Thymus (tissue), 11 donors: Measurements from ENCODE around the gene DHDDS. TPM values are rescaled to one million over a fixed set of nuclear protein-coding genes. Genes with fewer than 3 reads are reported as not detected.

Experiments
- DNase-seq, 9 donors: peaks; one replicate each; pipeline ENCODE4 v3.0.0-alpha.2; 2013; ENCODE audit warnings: low spot score in 9 of 9, low read depth in 6 of 9, missing footprints in 1 of 9
- H3K27ac ChIP-seq, 2 donors: one replicate each; pipeline ENCODE4 v1.5.1; 2013; ENCODE audit warnings: control low read depth in 1 of 2, low read depth in 1 of 2, low read length in 1 of 2, mild to moderate bottlenecking in 1 of 2, moderate library complexity in 1 of 2
- H3K27me3 ChIP-seq, 2 donors: one replicate each; pipeline ENCODE4 v1.5.1; 2013; ENCODE audit warnings: low read length in 1 of 2; ENCODE audit not compliant: control insufficient read depth in 2 of 2, insufficient read depth in 1 of 2
- H3K36me3 ChIP-seq, 2 donors: one replicate each; pipeline ENCODE4 v1.5.1; 2013; ENCODE audit warnings: low read length in 1 of 2, mild to moderate bottlenecking in 1 of 2, moderate library complexity in 1 of 2; ENCODE audit not compliant: control insufficient read depth in 2 of 2, insufficient read depth in 2 of 2
- H3K4me1 ChIP-seq, 2 donors: one replicate each; pipeline ENCODE4 v1.5.1; 2013; ENCODE audit warnings: low read length in 2 of 2; ENCODE audit not compliant: control insufficient read depth in 2 of 2, insufficient read depth in 2 of 2
- H3K4me3 ChIP-seq, 2 donors: one replicate each; pipeline ENCODE4 v1.5.1; 2013; ENCODE audit warnings: low read length in 2 of 2, control low read depth in 1 of 2, mild to moderate bottlenecking in 1 of 2
- H3K9me3 ChIP-seq, 2 donors: one replicate each; pipeline ENCODE4 v1.5.1; 2013; ENCODE audit warnings: low read length in 1 of 2, mild to moderate bottlenecking in 1 of 2; ENCODE audit not compliant: control insufficient read depth in 2 of 2, insufficient read depth in 1 of 2
- WGBS: extraction: QIAGEN DNeasy Blood & Tissue Kit; methylation state at CpG from one replicate; pipeline ENCODE4 v1.1.7; 2013; 5-methylcytosine and 5-hydroxymethylcytosine counted together
- polyA plus RNA-seq: library from polyadenylated mRNA; stranded (reverse); fragments of 200-250 nt; gene quantifications from one replicate; pipeline ENCODE4 v1.2.3, GENCODE V29; 2013
- total RNA-seq: library from RNA; stranded (reverse); fragments of 120-200 nt; gene quantifications from one replicate; pipeline ENCODE4 v1.2.4, GENCODE V29; 2013
- donor health status: healthy.

DHDDS gene
- total and polyA plus RNA-seq, 2 donors: 18.4 to 20.3 TPM

GRCh38 chr1:26399034-26399433, 33.1 kb upstream of the DHDDS start:
- Histone ChIP-seq H3K9me3 (no peaks in the 10 kb centered on the region), H3K4me3 (no peak overlapping the region), H3K4me1 (no peaks in the 10 kb centered on the region), H3K27ac (no peak overlapping the region), H3K36me3 (no peaks in the 10 kb centered on the region), H3K27me3 (peaks cover 0 to 7% of the 10 kb centered on the region in 2 donors)
- WGBS: 89% methylated on average over 3 of the region's 3 CpGs
- DNase-seq: no peak

GRCh38 chr1:26401891-26402290, 30.2 kb upstream of the DHDDS start:
- Histone ChIP-seq H3K4me3 (no peak overlapping the region), H3K27ac (no peak overlapping the region), H3K9me3 (no peaks in the 10 kb centered on the region), H3K4me1 (no peaks in the 10 kb centered on the region), H3K27me3 (peaks cover 0 to 12% of the 10 kb centered on the region in 2 donors), H3K36me3 (no peaks in the 10 kb centered on the region)
- no peak for DNase-seq
- WGBS: 88% methylated on average over 3 of the region's 3 CpGs

- Histone ChIP-seq H3K36me3 (no peaks in the 10 kb centered on the region), H3K27ac (no peak overlapping the region), H3K27me3 (peaks cover under 1 to 14% of the 10 kb centered on the region in 2 donors), H3K4me3 (no peak overlapping the region), H3K9me3 (no peaks in the 10 kb centered on the region), H3K4me1 (peaks cover 0 to 1% of the 10 kb centered on the region in 2 donors)
- 44% methylated on average over 4 of the region's 4 CpGs for WGBS
- no peak for DNase-seq
Observed at GRCh38 chr1:26403656-26404055, 28.5 kb upstream of the DHDDS start.

GRCh38 chr1:26404641-26405040, 27.5 kb upstream of the DHDDS start:
- H3K27ac ChIP-seq: no peak overlapping the region
- no peak for DNase-seq
- WGBS: 93% methylated on average over 2 of the region's 2 CpGs
- no peak overlapping the region for H3K4me3 ChIP-seq
- no peaks in the 10 kb centered on the region for H3K36me3 ChIP-seq
- H3K27me3 ChIP-seq: peaks cover 8 to 24% of the 10 kb centered on the region in 2 donors
- peaks cover 6 to 11% of the 10 kb centered on the region in 2 donors for H3K4me1 ChIP-seq
- peaks cover 0 to 4% of the 10 kb centered on the region in 2 donors for H3K9me3 ChIP-seq

GRCh38 chr1:26405281-26405915, 26.7 kb upstream of the DHDDS start:
- no peak for DNase-seq
- Histone ChIP-seq H3K4me1 (peaks cover 6 to 15% of the 10 kb centered on the region in 2 donors), H3K27ac (no peak overlapping the region), H3K4me3 (no peak overlapping the region), H3K9me3 (peaks cover 0 to 4% of the 10 kb centered on the region in 2 donors), H3K27me3 (peaks cover 14 to 31% of the 10 kb centered on the region in 2 donors), H3K36me3 (no peaks in the 10 kb centered on the region)
- 88% methylated on average over 7 of the region's 7 CpGs for WGBS

- 1% methylated on average over 12 of the region's 12 CpGs for WGBS
- Histone ChIP-seq H3K36me3 (no peaks in the 10 kb centered on the region), H3K27me3 (peaks cover 39 to 60% of the 10 kb centered on the region in 2 donors), H3K4me1 (peaks cover 10 to 15% of the 10 kb centered on the region in 2 donors), H3K27ac (no peak overlapping the region), H3K4me3 (no peak overlapping the region), H3K9me3 (peaks cover 0 to 4% of the 10 kb centered on the region in 2 donors)
- DNase-seq: peak; percentile 54 to 89 (median 74)
Observed at GRCh38 chr1:26408604-26409003, 23.5 kb upstream of the DHDDS start.

- Histone ChIP-seq H3K4me1 (peaks cover 10 to 15% of the 10 kb centered on the region in 2 donors), H3K9me3 (peaks cover 0 to 4% of the 10 kb centered on the region in 2 donors), H3K36me3 (no peaks in the 10 kb centered on the region), H3K27ac (no peak overlapping the region), H3K4me3 (no peak overlapping the region), H3K27me3 (peaks cover 40 to 61% of the 10 kb centered on the region in 2 donors)
- WGBS: 4% methylated on average over 16 of the region's 16 CpGs
- peak in 3 of 9 donors; percentile 34 to 61 (median 49) for DNase-seq
Observed at GRCh38 chr1:26409191-26409807, 22.8 kb upstream of the DHDDS start.

GRCh38 chr1:26410706-26411623, 21.2 kb upstream of the DHDDS start, which contains the start of gene LIN28A:
Gene LIN28A (plus strand): TSS chr1:26410817. CDS start chr1:26410892, 75 bp downstream.
- WGBS: 6% methylated on average over 70 of the region's 70 CpGs
- no peaks in the 10 kb centered on the region for H3K36me3 ChIP-seq
- peaks cover 0 to 4% of the 10 kb centered on the region in 2 donors for H3K9me3 ChIP-seq
- no peak for DNase-seq
- H3K4me3 ChIP-seq: no peak within 1 kb of the TSS
- peaks cover 10 to 15% of the 10 kb centered on the region in 2 donors for H3K4me1 ChIP-seq
- H3K27ac ChIP-seq: no peak within 1 kb of the TSS
- peaks cover 44 to 75% of the 10 kb centered on the region in 2 donors for H3K27me3 ChIP-seq
